Body of pancreas (tissue), 4 donors: ENCODE data around the gene COL4A4.

Experiments used
- CTCF ChIP-seq, 7 experiments: fragments of 450-650 bp in 4 of 7; fragments of 200-600 bp in 3 of 7; sonication (generic) in 3 of 7; IDR thresholded peaks; one replicate each; pipeline ENCODE4 v1.5.1; 2016 to 2019; ENCODE audit warnings: antibody characterized with exemption in 7 of 7
- POLR2A ChIP-seq, 3 donors: fragments of 450-650 bp; IDR thresholded peaks; one replicate each; pipeline ENCODE4 v1.6.1; 2016; ENCODE audit warnings: antibody characterized with exemption in 3 of 3, mild to moderate bottlenecking in 2 of 3

- TF ChIP-seq CTCF (IDR thresholded peaks at IDR 0.05) (no peak), POLR2A (IDR thresholded peaks at IDR 0.05) (no peak)
Measured at GRCh38 chr2:227031379-227031778, 132.6 kb downstream of the COL4A4 start.
